ENCODE measurements around the gene DPP6. TPM values are rescaled to one million over a fixed set of nuclear protein-coding genes. Genes with fewer than 3 reads are reported as not detected.

DPP6 gene
- polyA plus RNA-seq, 1 donor (not counting 4 experiments of a cell fraction or from before 2014, with no cell fraction given): not detected

DNA sequence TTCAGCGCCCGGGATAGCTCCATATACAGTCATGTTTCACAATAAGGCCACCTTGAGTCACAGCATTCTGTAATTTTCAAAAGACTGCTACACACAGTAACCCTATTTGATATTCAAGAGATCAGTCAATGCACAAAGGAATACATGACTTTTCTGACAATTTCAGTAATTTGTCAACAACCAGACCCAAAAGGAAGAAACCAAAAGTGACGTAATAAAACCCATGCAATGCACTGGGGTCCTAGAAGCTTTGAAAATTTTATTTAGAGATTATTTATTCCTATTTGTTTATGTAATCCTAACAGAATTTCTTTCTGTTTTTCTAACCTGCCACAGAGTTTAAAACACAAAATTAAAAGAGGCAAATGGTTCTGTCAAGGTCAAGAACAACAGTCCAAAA lies 421.2 kb downstream of the DPP6 start:
- H3K36me3 ChIP-seq (ENCODE audit: control insufficient read depth in 2 of 2, extremely low read depth in 1 of 2, insufficient read depth in 2 of 2, low read length in 2 of 2): no peaks in the 10 kb centered on the region
- dilution Hi-C loops (cut with MboI; ENCODE audit: extremely low pct_ligation_motif_present, low sequenced_read_pairs): no loop called here
- no peak for DNase-seq (ENCODE audit: low read depth, low spot score)
- H3K4me1 ChIP-seq (ENCODE audit: control insufficient read depth, extremely low read depth, insufficient read depth, low read length): no peaks in the 10 kb centered on the region
- no peaks in the 10 kb centered on the region for H3K9me3 ChIP-seq (ENCODE audit: control insufficient read depth, low read depth, low read length)
- H3K79me2 ChIP-seq (ENCODE audit: control insufficient read depth, insufficient read depth, low read length): no peaks in the 10 kb centered on the region
- no peak overlapping the region for H3K4me2 ChIP-seq (ENCODE audit: control insufficient read depth, extremely low read depth, insufficient read depth, low read depth, low read length)
- H3K27me3 ChIP-seq (ENCODE audit: control insufficient read depth, extremely low read depth, insufficient read depth, low read length): no peaks in the 10 kb centered on the region
- no peak overlapping the region for H2AFZ ChIP-seq (ENCODE audit: control insufficient read depth, low read length)
- no peaks in the 10 kb centered on the region for H3K9me1 ChIP-seq (ENCODE audit: control insufficient read depth, extremely low read depth, insufficient read depth, low read length)
- no peaks in the 10 kb centered on the region for H4K20me1 ChIP-seq (ENCODE audit: control insufficient read depth, extremely low read depth, insufficient read depth, low read length)
- H3K27ac ChIP-seq (ENCODE audit: control insufficient read depth, insufficient read depth, low read length): no peak overlapping the region
- no peak overlapping the region for H3K9ac ChIP-seq (ENCODE audit: control insufficient read depth, extremely low read depth, insufficient read depth, low read length)
- FAIRE-seq: no peak
- no peak overlapping the region for H3K4me3 ChIP-seq (ENCODE audit: control insufficient read depth in 2 of 3, extremely low read depth in 1 of 3, insufficient read depth in 2 of 3, low read depth in 1 of 3, low read length in 3 of 3)
- TF ChIP-seq, protein P1, sequence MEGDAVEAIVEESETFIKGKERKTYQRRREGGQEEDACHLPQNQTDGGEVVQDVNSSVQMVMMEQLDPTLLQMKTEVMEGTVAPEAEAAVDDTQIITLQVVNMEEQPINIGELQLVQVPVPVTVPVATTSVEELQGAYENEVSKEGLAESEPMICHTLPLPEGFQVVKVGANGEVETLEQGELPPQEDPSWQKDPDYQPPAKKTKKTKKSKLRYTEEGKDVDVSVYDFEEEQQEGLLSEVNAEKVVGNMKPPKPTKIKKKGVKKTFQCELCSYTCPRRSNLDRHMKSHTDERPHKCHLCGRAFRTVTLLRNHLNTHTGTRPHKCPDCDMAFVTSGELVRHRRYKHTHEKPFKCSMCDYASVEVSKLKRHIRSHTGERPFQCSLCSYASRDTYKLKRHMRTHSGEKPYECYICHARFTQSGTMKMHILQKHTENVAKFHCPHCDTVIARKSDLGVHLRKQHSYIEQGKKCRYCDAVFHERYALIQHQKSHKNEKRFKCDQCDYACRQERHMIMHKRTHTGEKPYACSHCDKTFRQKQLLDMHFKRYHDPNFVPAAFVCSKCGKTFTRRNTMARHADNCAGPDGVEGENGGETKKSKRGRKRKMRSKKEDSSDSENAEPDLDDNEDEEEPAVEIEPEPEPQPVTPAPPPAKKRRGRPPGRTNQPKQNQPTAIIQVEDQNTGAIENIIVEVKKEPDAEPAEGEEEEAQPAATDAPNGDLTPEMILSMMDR (optimal IDR thresholded peaks at IDR 0.05 in 1 of 3, IDR thresholded peaks at IDR 0.05 in 1 of 3, conservative IDR thresholded peaks at IDR 0.05 in 1 of 3; ENCODE audit: extremely low read depth in 1 of 3, insufficient read depth in 2 of 3, low read length in 3 of 3): no peak
- TF ChIP-seq EZH2 (IDR thresholded peaks at IDR 0.05; ENCODE audit: low read length): no peak

DNA sequence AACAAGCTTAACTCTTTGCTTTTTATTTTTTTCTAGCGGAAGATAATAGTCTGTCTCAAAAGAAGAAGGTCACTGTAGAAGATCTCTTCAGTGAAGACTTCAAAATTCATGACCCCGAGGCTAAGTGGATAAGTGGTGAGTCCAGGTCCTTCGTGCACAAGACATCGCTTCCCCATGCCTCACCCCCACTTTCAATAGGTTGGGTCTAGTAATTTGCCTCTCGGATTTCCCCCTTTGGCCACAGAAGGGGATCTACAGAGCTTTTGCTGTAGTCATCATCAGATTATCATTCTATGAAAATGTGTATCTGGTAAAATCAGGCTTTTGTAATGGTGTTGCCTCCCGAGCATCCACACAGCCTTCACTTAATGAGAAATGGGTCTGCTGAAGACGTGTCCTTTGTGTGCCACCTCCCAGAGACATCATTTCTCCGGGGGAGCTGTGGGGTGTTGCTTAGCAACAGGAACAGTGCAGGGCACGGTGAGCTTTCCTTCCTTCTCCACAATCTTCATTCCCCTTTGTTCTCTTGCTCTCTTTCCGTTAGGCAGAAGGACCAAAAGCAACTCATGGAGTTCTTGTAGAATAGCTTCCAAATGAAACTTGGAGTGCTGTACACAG lies 422.8 kb downstream of the DPP6 start:
- no peak overlapping the region for H3K4me3 ChIP-seq (ENCODE audit: control insufficient read depth in 2 of 3, extremely low read depth in 1 of 3, insufficient read depth in 2 of 3, low read depth in 1 of 3, low read length in 3 of 3)
- H3K9me3 ChIP-seq (ENCODE audit: control insufficient read depth, low read depth, low read length): no peaks in the 10 kb centered on the region
- FAIRE-seq (no peak), DNase-seq (ENCODE audit: low read depth, low spot score) (no peak)
- no peaks in the 10 kb centered on the region for H3K27me3 ChIP-seq (ENCODE audit: control insufficient read depth, extremely low read depth, insufficient read depth, low read length)
- no peaks in the 10 kb centered on the region for H4K20me1 ChIP-seq (ENCODE audit: control insufficient read depth, extremely low read depth, insufficient read depth, low read length)
- no peak overlapping the region for H3K9ac ChIP-seq (ENCODE audit: control insufficient read depth, extremely low read depth, insufficient read depth, low read length)
- no peak overlapping the region for H3K4me2 ChIP-seq (ENCODE audit: control insufficient read depth, extremely low read depth, insufficient read depth, low read depth, low read length)
- H2AFZ ChIP-seq (ENCODE audit: control insufficient read depth, low read length): no peak overlapping the region
- H3K36me3 ChIP-seq (ENCODE audit: control insufficient read depth in 2 of 2, extremely low read depth in 1 of 2, insufficient read depth in 2 of 2, low read length in 2 of 2): no peaks in the 10 kb centered on the region
- dilution Hi-C loops (cut with MboI; ENCODE audit: extremely low pct_ligation_motif_present, low sequenced_read_pairs): no loop called here
- H3K79me2 ChIP-seq (ENCODE audit: control insufficient read depth, insufficient read depth, low read length): no peaks in the 10 kb centered on the region
- TF ChIP-seq, protein P1 (optimal IDR thresholded peaks at IDR 0.05 in 1 of 3, IDR thresholded peaks at IDR 0.05 in 1 of 3, conservative IDR thresholded peaks at IDR 0.05 in 1 of 3; ENCODE audit: extremely low read depth in 1 of 3, insufficient read depth in 2 of 3, low read length in 3 of 3): no peak
- no peak for TF ChIP-seq EZH2 (IDR thresholded peaks at IDR 0.05; ENCODE audit: low read length)
- no peaks in the 10 kb centered on the region for H3K4me1 ChIP-seq (ENCODE audit: control insufficient read depth, extremely low read depth, insufficient read depth, low read length)
- no peak overlapping the region for H3K27ac ChIP-seq (ENCODE audit: control insufficient read depth, insufficient read depth, low read length)
- H3K9me1 ChIP-seq (ENCODE audit: control insufficient read depth, extremely low read depth, insufficient read depth, low read length): no peaks in the 10 kb centered on the region

Measured in keratinocyte (primary cell).